HL-60/S4 (cell line): Measurements from ENCODE around the gene NUP54.

Experiments
- in situ Hi-C: fragments of 300-500 bp; cut with MboI; formaldehyde crosslinking; loops from 2 replicates; pipeline ENCODE4 v1.14.3; 2022; ENCODE audit warnings: low sequenced_read_pairs

The NUP54 gene

GRCh38 chr4:76153356-76153755, 5.2 kb upstream of the NUP54 start:
- in situ Hi-C loops = no loop called here

- in situ Hi-C loops = no loop called here
These were observed 599 bp downstream of the NUP54 start for GRCh38 chr4:76147454-76148141.

- in situ Hi-C loops = no loop called here
These were observed 3.7 kb downstream of the NUP54 start for GRCh38 chr4:76144546-76144945.

GRCh38 chr4:76141241-76141640, 7.0 kb downstream of the NUP54 start:
- in situ Hi-C loops = no loop called here

GRCh38 chr4:76127754-76128153, 20.4 kb downstream of the NUP54 start:
- in situ Hi-C loops = no loop called here

- in situ Hi-C loops = no loop called here
These were observed 22.4 kb downstream of the NUP54 start for GRCh38 chr4:76125816-76126215.

- in situ Hi-C loops = no loop called here
These were observed 28.0 kb downstream of the NUP54 start for GRCh38 chr4:76120199-76120598.

- in situ Hi-C loops = no loop called here
These were observed 30.7 kb downstream of the NUP54 start for GRCh38 chr4:76117536-76117935.

- in situ Hi-C loops = no loop called here
These were observed 31.4 kb downstream of the NUP54 start for GRCh38 chr4:76116821-76117220.

GRCh38 chr4:76108467-76109181, 39.6 kb downstream of the NUP54 start:
- in situ Hi-C loops = no loop called here

GRCh38 chr4:76106442-76106841, 41.8 kb downstream of the NUP54 start:
- in situ Hi-C loops = no loop called here

GRCh38 chr4:76105652-76106051, 42.5 kb downstream of the NUP54 start:
- in situ Hi-C loops = no loop called here

GRCh38 chr4:76096076-76096475, 52.1 kb downstream of the NUP54 start:
- in situ Hi-C loops = no loop called here

- in situ Hi-C loops = no loop called here
These were observed 52.6 kb downstream of the NUP54 start for GRCh38 chr4:76095568-76095967.

- in situ Hi-C loops = no loop called here
These were observed 57.1 kb downstream of the NUP54 start for GRCh38 chr4:76091052-76091451.

GRCh38 chr4:76090241-76090691, 57.9 kb downstream of the NUP54 start:
- in situ Hi-C loops = no loop called here

GRCh38 chr4:76088719-76089118, 59.5 kb downstream of the NUP54 start:
- in situ Hi-C loops = loop anchor here (10.0 kb wide), 1 partner anchor 94 kb away; the partner anchor contains the start of gene SDAD1

- in situ Hi-C loops = loop anchor here (10.0 kb wide), 1 partner anchor 92 kb away; the partner anchor contains the start of gene SDAD1
These were observed 61.0 kb downstream of the NUP54 start for GRCh38 chr4:76087007-76087769.

GRCh38 chr4:76084542-76084941, 63.7 kb downstream of the NUP54 start:
- in situ Hi-C loops = loop anchor here (10.0 kb wide), 1 partner anchor 90 kb away; the partner anchor contains the start of gene SDAD1

GRCh38 chr4:76083386-76083988, 64.7 kb downstream of the NUP54 start:
- in situ Hi-C loops = loop anchor here (10.0 kb wide), 1 partner anchor 89 kb away; the partner anchor contains the start of gene SDAD1

- in situ Hi-C loops = no loop called here
These were observed 70.1 kb downstream of the NUP54 start for GRCh38 chr4:76078033-76078613.
